HCT116 (cell line): ENCODE results near the gene FAP. TPM values are rescaled to one million over a fixed set of nuclear protein-coding genes. Genes with fewer than 3 reads are reported as not detected.

Source experiments
- ATAC-seq: fragments of 200-7000 bp; cut with Tn5 transposase; 2 replicates; pipeline ENCODE4 v1.9.1; 2020; ENCODE audit warnings: mild to moderate bottlenecking, moderate library complexity
- BruUV-seq: library from RNA; stranded (reverse); fragments of 400-500 nt; replicated peaks from 2 replicates; lab custom pipeline; 2021; lab: Mats Ljungman, UMichigan
- CTCF ChIA-PET: fragments of 300-600 bp; sonication (Branson Sonifier 250); formaldehyde crosslinking; loops from one replicate; lab custom pipeline; 2021; ENCODE audit warnings: antibody characterized with exemption; lab: Charles Lee
- POLR2A ChIA-PET: fragments of 300-600, 350-600 bp; sonication (Branson Sonifier 250); formaldehyde crosslinking; loops from one replicate; lab custom pipeline; 2021; ENCODE audit warnings: antibody characterized with exemption; lab: Charles Lee
- RAD21 ChIA-PET, 2 experiments: fragments of 300-600 bp; sonication (Branson Sonifier 250); formaldehyde crosslinking; loops; one replicate each; lab custom pipeline; 2023; ENCODE audit warnings: low total read pairs in 2 of 2; ENCODE audit not compliant: uncharacterized antibody in 2 of 2, unreplicated experiment in 2 of 2, low non-redundant PET in 1 of 2; lab: Charles Lee
- DNase-seq: peaks from one replicate; pipeline ENCODE4 v3.0.0-alpha.2; 2010; ENCODE audit warnings: low read depth, low spot score
- H2AFZ ChIP-seq: fragments of 200-600 bp; shearing (Covaris generic), sonication (generic); 2 replicates; pipeline ENCODE4 v1.6.1; 2017; ENCODE audit warnings: low read depth, mixed run types, mixed read lengths, antibody characterized with exemption, low read length; ENCODE audit not compliant: poor library complexity, severe bottlenecking
- H3K27ac ChIP-seq: 2 replicates; pipeline ENCODE4 v1.5.1; 2012; ENCODE audit warnings: low read depth, low read length
- H3K27me3 ChIP-seq: fragments of 200-600 bp; sonication (generic); 2 replicates; pipeline ENCODE4 v1.6.1; 2016; ENCODE audit warnings: mixed run types, low read length, mixed read lengths; ENCODE audit not compliant: insufficient read depth
- H3K36me3 ChIP-seq, 2 experiments: fragments of 200-500 bp in 1 of 2; fragments of 200-600 bp in 1 of 2; sonication (Bioruptor generic) in 1 of 2; sonication (generic) in 1 of 2; 2 replicates each; pipeline versions ENCODE4 v1.5.1 to v1.6.1; 2014 to 2016; ENCODE audit warnings: low read length in 2 of 2, inconsistent platforms in 1 of 2, mixed read lengths in 1 of 2, mixed run types in 1 of 2; ENCODE audit not compliant: insufficient read depth in 2 of 2, control insufficient read depth in 1 of 2
- H3K4me1 ChIP-seq, 2 experiments: fragments of 200-600 bp in 1 of 2; sonication (generic) in 1 of 2; 2 replicates each; pipeline versions ENCODE4 v1.5.1 to v1.6.1; 2012 to 2017; ENCODE audit warnings: low read length in 2 of 2, inconsistent platforms in 1 of 2, mild to moderate bottlenecking in 1 of 2, mixed read lengths in 1 of 2, mixed run types in 1 of 2, moderate library complexity in 1 of 2; ENCODE audit not compliant: insufficient read depth in 2 of 2, control insufficient read depth in 1 of 2
- H3K4me2 ChIP-seq: fragments of 200-600 bp; sonication (generic); 2 replicates; pipeline ENCODE4 v1.6.1; 2017; ENCODE audit warnings: mixed run types, low read length, mixed read lengths
- H3K4me3 ChIP-seq, 2 experiments: fragments of 200-600 bp in 1 of 2; sonication (generic) in 1 of 2; replicated peaks in 1 of 2; 2 replicates each; pipeline ENCODE4 v1.5.1; 2011 to 2016; ENCODE audit warnings: low read length in 2 of 2, control low read depth in 1 of 2, low read depth in 1 of 2, mild to moderate bottlenecking in 1 of 2, mixed read lengths in 1 of 2, mixed run types in 1 of 2
- H3K79me2 ChIP-seq: fragments of 200-600 bp; sonication (generic); 2 replicates; pipeline ENCODE4 v1.6.1; 2017; ENCODE audit warnings: mild to moderate bottlenecking, mixed run types, low read length, moderate library complexity, mixed read lengths; ENCODE audit not compliant: insufficient read depth
- H3K9ac ChIP-seq: fragments of 200-600 bp; sonication (generic); 2 replicates; pipeline ENCODE4 v1.6.1; 2016; ENCODE audit warnings: low read length, mixed read lengths
- H3K9me2 ChIP-seq: fragments of 200-600 bp; sonication (generic), shearing (Covaris generic); 2 replicates; pipeline ENCODE4 v1.6.1; 2017; ENCODE audit warnings: mixed run types, mild to moderate bottlenecking, moderate library complexity; ENCODE audit not compliant: insufficient read depth
- H3K9me3 ChIP-seq, 2 experiments: fragments of 200-500 bp in 1 of 2; fragments of 200-600 bp in 1 of 2; sonication (Bioruptor generic) in 1 of 2; sonication (generic) in 1 of 2; 2 replicates each; pipeline ENCODE4 v1.6.1; 2014 to 2017; ENCODE audit warnings: low read length in 2 of 2, mixed read lengths in 2 of 2, inconsistent platforms in 1 of 2, low read depth in 1 of 2, mild to moderate bottlenecking in 1 of 2, mixed run types in 1 of 2, moderate library complexity in 1 of 2; ENCODE audit not compliant: control insufficient read depth in 1 of 2, insufficient read depth in 1 of 2
- H4K20me1 ChIP-seq: fragments of 200-600 bp; sonication (generic), shearing (Covaris generic); 2 replicates; pipeline ENCODE4 v1.6.1; 2017; ENCODE audit warnings: mixed run types, mild to moderate bottlenecking, moderate library complexity; ENCODE audit not compliant: insufficient read depth
- CBX3 ChIP-seq: IDR thresholded peaks from 2 replicates; pipeline ENCODE4 v1.6.1; 2012; ENCODE audit warnings: low read depth
- CEBPB ChIP-seq: IDR thresholded peaks from 2 replicates; pipeline ENCODE4 v1.6.1; 2012; ENCODE audit warnings: low read depth
- EGR1 ChIP-seq: IDR thresholded peaks from 2 replicates; pipeline ENCODE4 v1.6.1; 2012; ENCODE audit warnings: low read depth
- ELF1 ChIP-seq: IDR thresholded peaks from 2 replicates; pipeline ENCODE4 v1.6.1; 2012; ENCODE audit warnings: low read depth, borderline replicate concordance
- EZH2 ChIP-seq: fragments of 200-600 bp; sonication (generic); IDR thresholded peaks from 2 replicates; pipeline ENCODE4 v1.6.1; 2017; ENCODE audit warnings: antibody characterized with exemption, mixed run types
- EZH2phosphoT487 ChIP-seq: fragments of 200-600 bp; IDR thresholded peaks from 2 replicates; pipeline ENCODE4 v1.6.1; 2018; ENCODE audit warnings: antibody characterized with exemption, borderline replicate concordance
- FOSL1 ChIP-seq: IDR thresholded peaks from 2 replicates; pipeline ENCODE4 v1.6.1; 2012; ENCODE audit warnings: low read depth
- JUND ChIP-seq: IDR thresholded peaks from 2 replicates; pipeline ENCODE4 v1.6.1; 2012
- POLR2AphosphoS5 ChIP-seq: IDR thresholded peaks from 2 replicates; pipeline ENCODE4 v1.6.1; 2011; ENCODE audit warnings: mild to moderate bottlenecking, low read depth, low read length, moderate library complexity
- RAD21 ChIP-seq: IDR thresholded peaks from 2 replicates; pipeline ENCODE4 v1.6.1; 2012; ENCODE audit warnings: low read depth, mild to moderate bottlenecking
- SIN3A ChIP-seq: IDR thresholded peaks from 2 replicates; pipeline ENCODE4 v1.6.1; 2012; ENCODE audit warnings: low read depth
- SRF ChIP-seq: IDR thresholded peaks from 2 replicates; pipeline ENCODE4 v1.6.1; 2012; ENCODE audit warnings: low read depth
- TCF7L2 ChIP-seq: IDR thresholded peaks from 2 replicates; pipeline ENCODE4 v1.7.0; 2011; ENCODE audit warnings: borderline replicate concordance, inconsistent platforms; ENCODE audit not compliant: insufficient read depth, insufficient read length; ENCODE audit errors: extremely low read depth
- ZFX ChIP-seq: fragments of 450-650 bp; IDR thresholded peaks from 2 replicates; pipeline ENCODE4 v1.6.1; 2017
- intact Hi-C: fragments of 100-400 bp; cut with micrococcal nuclease; formaldehyde crosslinking; loops from 2 replicates; pipeline ENCODE4 v1.10.0; 2022
- total RNA-seq: library from RNA; stranded (reverse); gene quantifications from one replicate; pipeline ENCODE4 v1.2.1, GENCODE V29; 2021; ENCODE audit not compliant: unreplicated experiment
- TF ChIP-seq, protein P1 (sequence below): IDR thresholded peaks from 2 replicates; pipeline ENCODE4 v1.6.1; 2012; ENCODE audit warnings: low read depth
- TF ChIP-seq, protein P2 (sequence below): IDR thresholded peaks from 2 replicates; pipeline ENCODE4 v1.6.1; 2011; ENCODE audit warnings: mild to moderate bottlenecking, low read length, moderate library complexity; ENCODE audit not compliant: insufficient replicate concordance; ENCODE audit errors: extremely low read depth
- TF ChIP-seq, protein P3 (sequence below): IDR thresholded peaks from 2 replicates; pipeline ENCODE4 v1.6.1; 2012
- TF ChIP-seq, protein P4 (sequence below), 3 experiments: fragments of 200-600 bp in 1 of 3; sonication (generic) in 1 of 3; IDR thresholded peaks in 2 of 3; conservative IDR thresholded peaks in 1 of 3; 2 replicates each; pipeline ENCODE4 v1.5.1; 2012 to 2017; ENCODE audit warnings: low read depth in 2 of 3, low read length in 2 of 3, antibody characterized with exemption in 1 of 3, borderline replicate concordance in 1 of 3, control low read depth in 1 of 3, mild to moderate bottlenecking in 1 of 3, mixed read lengths in 1 of 3, mixed run types in 1 of 3, moderate library complexity in 1 of 3; ENCODE audit not compliant: insufficient read depth in 1 of 3
- TF ChIP-seq, protein P5 (sequence below): IDR thresholded peaks from 2 replicates; pipeline ENCODE4 v1.6.1; 2012

The FAP gene
- total RNA-seq, 1 experiment from 2014 or later, result not detected

DNA sequence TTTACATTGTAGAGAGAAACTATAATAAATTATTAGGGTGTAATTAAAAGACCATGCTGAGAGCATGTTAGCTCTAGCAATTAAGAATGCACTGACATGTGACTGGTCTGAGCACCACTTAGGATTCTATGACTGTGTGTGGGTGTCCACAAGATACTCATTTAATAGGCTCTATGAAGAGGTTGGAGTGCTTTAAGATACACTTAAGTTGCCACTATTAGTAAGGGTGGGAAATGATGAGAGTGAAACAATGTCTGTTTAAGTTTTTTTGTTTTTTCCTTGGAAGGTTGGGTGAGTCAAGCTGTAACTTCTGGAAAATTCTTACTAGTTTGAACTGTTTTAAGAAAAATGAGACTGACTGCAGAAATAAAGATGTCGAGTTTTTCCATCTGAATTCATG is 1.8 kb upstream of the FAP start:
- POLR2A ChIA-PET, result interaction anchor here (0.9 kb wide), 1 partner anchor 16 kb away, joined by 3 read pairs; no protein-coding TSS in a partner anchor
- Histone ChIP-seq H3K4me1 (peaks cover 0 to 26% of the 10 kb centered on the region in 2 experiments; a peak in 2 of 4 replicates), H2AFZ (peak overlapping the region; percentile 87), H3K79me2 (no peaks in the 10 kb centered on the region), H3K9me3 (no peaks in the 10 kb centered on the region), H3K4me3 (no peak overlapping the region; a peak in 1 of 4 replicates), H4K20me1 (no peaks in the 10 kb centered on the region), H3K9ac (no peak overlapping the region), H3K27ac (no peak overlapping the region), H3K4me2 (peak overlapping the region; percentile 48), H3K36me3 (no peaks in the 10 kb centered on the region), H3K27me3 (no peaks in the 10 kb centered on the region), H3K9me2 (no peaks in the 10 kb centered on the region)
- CTCF ChIA-PET, result no interaction called here
- DNase-seq, result no peak
- RAD21 ChIA-PET, result no interaction called here
- intact Hi-C loops, result no loop called here
- TF ChIP-seq, protein P1, sequence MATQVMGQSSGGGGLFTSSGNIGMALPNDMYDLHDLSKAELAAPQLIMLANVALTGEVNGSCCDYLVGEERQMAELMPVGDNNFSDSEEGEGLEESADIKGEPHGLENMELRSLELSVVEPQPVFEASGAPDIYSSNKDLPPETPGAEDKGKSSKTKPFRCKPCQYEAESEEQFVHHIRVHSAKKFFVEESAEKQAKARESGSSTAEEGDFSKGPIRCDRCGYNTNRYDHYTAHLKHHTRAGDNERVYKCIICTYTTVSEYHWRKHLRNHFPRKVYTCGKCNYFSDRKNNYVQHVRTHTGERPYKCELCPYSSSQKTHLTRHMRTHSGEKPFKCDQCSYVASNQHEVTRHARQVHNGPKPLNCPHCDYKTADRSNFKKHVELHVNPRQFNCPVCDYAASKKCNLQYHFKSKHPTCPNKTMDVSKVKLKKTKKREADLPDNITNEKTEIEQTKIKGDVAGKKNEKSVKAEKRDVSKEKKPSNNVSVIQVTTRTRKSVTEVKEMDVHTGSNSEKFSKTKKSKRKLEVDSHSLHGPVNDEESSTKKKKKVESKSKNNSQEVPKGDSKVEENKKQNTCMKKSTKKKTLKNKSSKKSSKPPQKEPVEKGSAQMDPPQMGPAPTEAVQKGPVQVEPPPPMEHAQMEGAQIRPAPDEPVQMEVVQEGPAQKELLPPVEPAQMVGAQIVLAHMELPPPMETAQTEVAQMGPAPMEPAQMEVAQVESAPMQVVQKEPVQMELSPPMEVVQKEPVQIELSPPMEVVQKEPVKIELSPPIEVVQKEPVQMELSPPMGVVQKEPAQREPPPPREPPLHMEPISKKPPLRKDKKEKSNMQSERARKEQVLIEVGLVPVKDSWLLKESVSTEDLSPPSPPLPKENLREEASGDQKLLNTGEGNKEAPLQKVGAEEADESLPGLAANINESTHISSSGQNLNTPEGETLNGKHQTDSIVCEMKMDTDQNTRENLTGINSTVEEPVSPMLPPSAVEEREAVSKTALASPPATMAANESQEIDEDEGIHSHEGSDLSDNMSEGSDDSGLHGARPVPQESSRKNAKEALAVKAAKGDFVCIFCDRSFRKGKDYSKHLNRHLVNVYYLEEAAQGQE, result no peak
- no peak for TF ChIP-seq EZH2phosphoT487
- no peak for TF ChIP-seq CBX3
- no peak for TF ChIP-seq JUND
- no peak for TF ChIP-seq POLR2AphosphoS5
- TF ChIP-seq RAD21, result no peak
- no peak for TF ChIP-seq TCF7L2
- TF ChIP-seq, protein P2, sequence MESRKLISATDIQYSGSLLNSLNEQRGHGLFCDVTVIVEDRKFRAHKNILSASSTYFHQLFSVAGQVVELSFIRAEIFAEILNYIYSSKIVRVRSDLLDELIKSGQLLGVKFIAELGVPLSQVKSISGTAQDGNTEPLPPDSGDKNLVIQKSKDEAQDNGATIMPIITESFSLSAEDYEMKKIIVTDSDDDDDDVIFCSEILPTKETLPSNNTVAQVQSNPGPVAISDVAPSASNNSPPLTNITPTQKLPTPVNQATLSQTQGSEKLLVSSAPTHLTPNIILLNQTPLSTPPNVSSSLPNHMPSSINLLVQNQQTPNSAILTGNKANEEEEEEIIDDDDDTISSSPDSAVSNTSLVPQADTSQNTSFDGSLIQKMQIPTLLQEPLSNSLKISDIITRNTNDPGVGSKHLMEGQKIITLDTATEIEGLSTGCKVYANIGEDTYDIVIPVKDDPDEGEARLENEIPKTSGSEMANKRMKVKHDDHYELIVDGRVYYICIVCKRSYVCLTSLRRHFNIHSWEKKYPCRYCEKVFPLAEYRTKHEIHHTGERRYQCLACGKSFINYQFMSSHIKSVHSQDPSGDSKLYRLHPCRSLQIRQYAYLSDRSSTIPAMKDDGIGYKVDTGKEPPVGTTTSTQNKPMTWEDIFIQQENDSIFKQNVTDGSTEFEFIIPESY, result no peak
- TF ChIP-seq CEBPB, result no peak
- TF ChIP-seq, protein P3, sequence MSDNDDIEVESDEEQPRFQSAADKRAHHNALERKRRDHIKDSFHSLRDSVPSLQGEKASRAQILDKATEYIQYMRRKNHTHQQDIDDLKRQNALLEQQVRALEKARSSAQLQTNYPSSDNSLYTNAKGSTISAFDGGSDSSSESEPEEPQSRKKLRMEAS, result no peak
- TF ChIP-seq ZFX, result no peak
- no peak for TF ChIP-seq EZH2
- no peak for TF ChIP-seq ELF1
- TF ChIP-seq, protein P4, sequence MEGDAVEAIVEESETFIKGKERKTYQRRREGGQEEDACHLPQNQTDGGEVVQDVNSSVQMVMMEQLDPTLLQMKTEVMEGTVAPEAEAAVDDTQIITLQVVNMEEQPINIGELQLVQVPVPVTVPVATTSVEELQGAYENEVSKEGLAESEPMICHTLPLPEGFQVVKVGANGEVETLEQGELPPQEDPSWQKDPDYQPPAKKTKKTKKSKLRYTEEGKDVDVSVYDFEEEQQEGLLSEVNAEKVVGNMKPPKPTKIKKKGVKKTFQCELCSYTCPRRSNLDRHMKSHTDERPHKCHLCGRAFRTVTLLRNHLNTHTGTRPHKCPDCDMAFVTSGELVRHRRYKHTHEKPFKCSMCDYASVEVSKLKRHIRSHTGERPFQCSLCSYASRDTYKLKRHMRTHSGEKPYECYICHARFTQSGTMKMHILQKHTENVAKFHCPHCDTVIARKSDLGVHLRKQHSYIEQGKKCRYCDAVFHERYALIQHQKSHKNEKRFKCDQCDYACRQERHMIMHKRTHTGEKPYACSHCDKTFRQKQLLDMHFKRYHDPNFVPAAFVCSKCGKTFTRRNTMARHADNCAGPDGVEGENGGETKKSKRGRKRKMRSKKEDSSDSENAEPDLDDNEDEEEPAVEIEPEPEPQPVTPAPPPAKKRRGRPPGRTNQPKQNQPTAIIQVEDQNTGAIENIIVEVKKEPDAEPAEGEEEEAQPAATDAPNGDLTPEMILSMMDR (IDR thresholded peaks at IDR 0.05 in 2 of 3, conservative IDR thresholded peaks at IDR 0.05 in 1 of 3; ENCODE audit: borderline replicate concordance in 1 of 3, insufficient read depth in 1 of 3, low read depth in 2 of 3, low read length in 2 of 3), result no peak
- TF ChIP-seq FOSL1, result no peak
- TF ChIP-seq, protein P5, sequence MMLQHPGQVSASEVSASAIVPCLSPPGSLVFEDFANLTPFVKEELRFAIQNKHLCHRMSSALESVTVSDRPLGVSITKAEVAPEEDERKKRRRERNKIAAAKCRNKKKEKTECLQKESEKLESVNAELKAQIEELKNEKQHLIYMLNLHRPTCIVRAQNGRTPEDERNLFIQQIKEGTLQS, result no peak
- no peak for TF ChIP-seq SRF
- no peak for TF ChIP-seq EGR1
- no peak for TF ChIP-seq SIN3A
- BruUV-seq, result no TSS peak
- peak; percentile 55 for ATAC-seq
